Kidney epithelial cell (primary cell): Measurements from ENCODE around the gene LRRC7. TPM values are rescaled to one million over a fixed set of nuclear protein-coding genes. Genes with fewer than 3 reads are reported as not detected.

Experiments used
- DNase-seq: peaks from one replicate; pipeline ENCODE4 v3.0.0-alpha.2; 2010; ENCODE audit warnings: low read depth
- H3K27me3 ChIP-seq: 2 replicates; pipeline ENCODE4 v1.6.0; 2011; ENCODE audit warnings: low read length; ENCODE audit not compliant: control insufficient read depth, insufficient read depth
- H3K36me3 ChIP-seq: 2 replicates; pipeline ENCODE4 v1.5.1; 2011; ENCODE audit warnings: low read length; ENCODE audit not compliant: control insufficient read depth, insufficient read depth
- H3K4me3 ChIP-seq: 2 replicates; pipeline ENCODE4 v1.5.1; 2011; ENCODE audit warnings: low read depth, mild to moderate bottlenecking, control low read depth, low read length
- CTCF ChIP-seq: IDR thresholded peaks from 2 replicates; pipeline ENCODE4 v1.5.1; 2011; ENCODE audit warnings: mild to moderate bottlenecking, moderate library complexity, low read length, control low read depth, inconsistent platforms; ENCODE audit not compliant: insufficient read depth, poor library complexity, severe bottlenecking
- total RNA-seq: library from RNA; depleted of rRNA; stranded (reverse); fragments of >200 nt; gene quantifications from 2 replicates; pipeline ENCODE4 v1.2.3, GENCODE V29; 2015

The LRRC7 gene
- total RNA-seq, 1 donor from 2014 or later: 0.04 TPM

- no peak overlapping the region for H3K4me3 ChIP-seq
- no peak for DNase-seq
- TF ChIP-seq CTCF: no peak
- H3K36me3 ChIP-seq: no peaks in the 10 kb centered on the region
- no peaks in the 10 kb centered on the region for H3K27me3 ChIP-seq
These were observed 75.5 kb downstream of the LRRC7 start for GRCh38 chr1:69643266-69643665.

GRCh38 chr1:69645477-69645876 lies 77.8 kb downstream of the LRRC7 start:
- DNase-seq: no peak
- H3K4me3 ChIP-seq: no peak overlapping the region
- TF ChIP-seq CTCF: no peak
- H3K36me3 ChIP-seq: no peaks in the 10 kb centered on the region
- no peaks in the 10 kb centered on the region for H3K27me3 ChIP-seq

- H3K4me3 ChIP-seq: no peak overlapping the region
- no peaks in the 10 kb centered on the region for H3K27me3 ChIP-seq
- DNase-seq: no peak
- TF ChIP-seq CTCF: no peak
- H3K36me3 ChIP-seq: no peaks in the 10 kb centered on the region
These were observed 80.8 kb downstream of the LRRC7 start for GRCh38 chr1:69648486-69648885.

GRCh38 chr1:69649383-69649990 lies 81.8 kb downstream of the LRRC7 start:
- no peak for DNase-seq
- TF ChIP-seq CTCF: no peak
- Histone ChIP-seq H3K4me3 (no peak overlapping the region), H3K27me3 (no peaks in the 10 kb centered on the region), H3K36me3 (no peaks in the 10 kb centered on the region)

GRCh38 chr1:69650779-69651178 lies 83.1 kb downstream of the LRRC7 start:
- no peaks in the 10 kb centered on the region for H3K36me3 ChIP-seq
- no peaks in the 10 kb centered on the region for H3K27me3 ChIP-seq
- no peak overlapping the region for H3K4me3 ChIP-seq
- DNase-seq: no peak
- TF ChIP-seq CTCF: no peak

- TF ChIP-seq CTCF: no peak
- DNase-seq: no peak
These were observed 83.9 kb downstream of the LRRC7 start for GRCh38 chr1:69651656-69652055.

More at GRCh38 chr1:69651656-69652055, 83.9 kb downstream of the LRRC7 start:
- Histone ChIP-seq H3K4me3 (no peak overlapping the region), H3K27me3 (no peaks in the 10 kb centered on the region), H3K36me3 (no peaks in the 10 kb centered on the region)
